Activated CD4-positive, alpha-beta T cell treated with anti-CD3 and anti-CD28 coated beads for 1 hour (primary cell): ENCODE results near the gene ATP6V0B.

Experiments used
- DNase-seq: peaks from one replicate; pipeline ENCODE4 v3.0.0-alpha.2; 2020

Gene ATP6V0B

GRCh38 chr1:43946236-43947060 lies 28.3 kb upstream of the ATP6V0B start, which contains the start of gene IPO13:
TSS of gene IPO13 (plus strand) at chr1:43946950. CDS start at chr1:43947601, 651 bp downstream.
- peak; percentile 91 for DNase-seq

DNA sequence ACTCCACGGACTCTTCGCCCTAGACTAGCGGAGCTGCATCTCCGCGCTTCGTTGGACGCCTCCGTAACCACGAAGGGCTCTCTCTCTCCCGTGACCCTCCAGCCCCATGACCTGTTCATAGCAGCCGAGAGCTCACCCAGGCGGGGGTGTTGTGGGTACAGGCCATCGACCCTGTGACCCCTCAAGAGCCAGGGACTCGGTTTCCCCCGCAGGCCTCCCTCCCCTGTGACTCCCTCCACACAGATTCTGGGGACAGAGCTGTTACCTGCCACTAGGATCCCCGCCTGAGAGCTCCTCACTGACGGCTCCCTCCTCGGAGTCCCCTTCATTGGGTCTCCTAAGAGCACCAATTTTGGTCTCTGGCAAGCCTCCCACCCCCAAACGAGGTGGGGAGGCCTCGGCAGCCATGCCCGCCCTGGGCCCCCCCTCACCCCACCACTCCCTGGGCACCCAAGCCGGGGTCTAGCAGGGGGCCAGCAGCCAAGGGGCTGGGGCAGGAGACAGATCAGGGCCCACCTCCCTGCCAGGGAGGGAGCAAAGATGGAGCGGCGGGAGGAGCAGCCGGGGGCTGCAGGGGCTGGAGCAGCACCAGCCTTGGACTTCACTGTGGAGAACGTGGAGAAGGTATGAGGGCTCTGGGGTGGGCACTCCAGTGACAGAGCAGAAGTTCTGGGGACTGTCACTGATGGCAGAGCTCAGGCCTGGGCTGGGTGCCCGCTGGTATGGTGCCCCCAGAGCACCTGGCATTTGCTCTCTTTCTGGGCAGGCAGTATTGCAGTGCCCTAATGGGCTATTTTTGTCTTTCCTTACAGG lies 27.5 kb upstream of the ATP6V0B start:
- DNase-seq: no peak

- DNase-seq: no peak
These were observed 26.8 kb upstream of the ATP6V0B start for GRCh38 chr1:43947874-43948437.

GRCh38 chr1:43949678-43950077 lies 25.1 kb upstream of the ATP6V0B start:
- no peak for DNase-seq

DNA sequence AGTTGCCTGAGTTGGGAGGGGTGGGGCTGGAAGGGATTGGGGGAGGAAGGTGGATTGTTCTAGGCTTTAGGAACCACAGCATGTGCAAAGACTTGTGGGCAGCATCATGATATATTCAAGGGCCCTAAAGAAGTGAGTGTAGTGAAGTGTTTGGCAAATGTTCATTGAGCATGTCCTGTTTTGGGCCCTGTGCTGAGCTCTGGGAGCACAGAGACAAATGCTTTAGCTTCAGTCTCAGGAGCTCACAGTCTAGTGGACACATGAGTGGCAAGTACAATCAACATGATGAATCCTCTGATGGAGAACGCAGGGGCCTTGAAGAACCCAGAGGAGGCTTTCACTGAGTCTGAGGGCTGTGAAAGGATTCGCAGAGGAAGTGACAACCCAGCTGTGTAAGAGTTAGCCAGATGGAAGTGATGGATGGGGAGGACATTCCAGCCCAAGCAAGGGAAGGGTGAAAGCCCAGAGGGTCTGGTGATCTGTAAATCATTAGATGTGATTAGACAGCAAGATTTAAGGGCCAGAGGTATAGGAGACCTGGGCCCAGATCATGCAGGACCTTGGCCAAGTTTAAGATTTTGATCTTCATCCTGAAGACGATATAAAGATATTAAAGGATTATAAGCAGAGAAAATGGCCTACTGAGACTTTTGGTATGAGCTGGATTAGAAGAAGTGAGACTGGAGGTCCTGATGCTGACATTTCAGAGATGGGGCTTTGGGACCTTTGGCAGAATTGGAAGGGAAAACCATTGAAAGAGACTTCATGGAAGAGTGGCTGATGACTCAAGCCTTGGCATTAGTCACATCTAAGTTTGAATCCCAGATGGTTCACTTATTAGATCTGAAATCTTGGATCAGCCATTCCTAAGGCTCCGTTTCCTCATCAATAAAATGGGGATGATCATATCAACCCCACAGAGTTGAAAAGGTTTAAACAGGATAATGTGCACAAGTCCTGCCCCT lies 23.5 kb upstream of the ATP6V0B start:
- no peak for DNase-seq

- DNase-seq: no peak
These were observed 21.9 kb upstream of the ATP6V0B start for GRCh38 chr1:43952731-43953346.

DNA sequence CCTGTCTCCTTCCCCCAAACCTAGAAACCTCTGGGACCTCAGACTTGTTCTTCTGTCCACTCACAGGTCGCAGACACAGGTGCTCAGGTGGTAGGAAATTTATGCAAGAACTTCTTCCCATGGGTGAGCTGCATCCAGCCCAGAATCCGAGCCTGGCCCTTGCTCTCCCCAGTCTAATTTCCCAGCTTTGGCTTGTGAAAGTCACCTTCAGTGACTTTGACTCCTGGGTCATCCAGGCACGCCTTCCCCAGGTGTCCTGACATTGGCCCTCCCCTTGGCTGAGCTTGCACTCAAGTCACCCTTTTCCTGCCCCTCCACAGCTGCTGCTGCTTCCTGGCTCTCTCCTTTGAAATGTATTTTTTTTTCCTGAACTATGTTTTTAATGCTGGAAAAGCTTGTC lies 21.4 kb upstream of the ATP6V0B start:
- DNase-seq: no peak

DNA sequence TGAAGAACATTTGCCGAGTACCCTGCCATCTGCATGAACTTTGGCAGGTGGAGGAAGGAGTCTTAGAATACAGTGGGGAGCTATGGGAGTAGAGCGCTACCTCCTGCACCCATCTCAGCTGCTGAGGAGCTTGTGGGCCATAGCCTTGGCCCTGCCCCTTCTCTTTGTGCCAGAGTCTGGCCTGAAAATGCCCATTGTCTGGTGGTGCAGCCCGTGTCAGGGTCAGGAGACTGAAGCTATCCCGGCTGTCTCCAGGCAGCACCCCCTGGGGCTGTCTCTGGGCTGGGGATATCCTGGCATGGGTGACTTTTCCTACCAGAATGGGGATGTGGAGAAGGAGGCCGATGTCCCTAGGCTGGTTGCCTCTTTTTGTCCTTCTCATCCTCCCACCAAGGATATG lies 20.7 kb upstream of the ATP6V0B start:
- no peak for DNase-seq

DNA sequence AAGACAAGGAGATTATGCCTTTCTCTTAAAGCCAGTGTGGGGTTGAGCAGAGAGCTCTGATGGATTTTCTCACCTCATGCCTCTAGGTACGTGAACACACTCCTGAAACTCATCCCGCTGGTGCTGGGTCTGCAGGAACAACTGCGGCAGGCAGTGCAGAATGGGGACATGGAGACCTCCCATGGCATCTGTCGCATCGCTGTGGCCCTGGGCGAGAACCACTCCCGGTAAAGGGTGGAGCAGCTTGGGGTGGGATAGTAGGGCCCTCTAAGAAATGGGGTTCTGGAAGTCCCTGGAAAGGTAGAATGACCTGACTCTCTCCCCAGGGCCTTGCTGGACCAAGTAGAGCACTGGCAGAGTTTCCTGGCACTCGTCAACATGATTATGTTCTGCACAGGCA lies 18.5 kb upstream of the ATP6V0B start:
- DNase-seq: no peak

DNA sequence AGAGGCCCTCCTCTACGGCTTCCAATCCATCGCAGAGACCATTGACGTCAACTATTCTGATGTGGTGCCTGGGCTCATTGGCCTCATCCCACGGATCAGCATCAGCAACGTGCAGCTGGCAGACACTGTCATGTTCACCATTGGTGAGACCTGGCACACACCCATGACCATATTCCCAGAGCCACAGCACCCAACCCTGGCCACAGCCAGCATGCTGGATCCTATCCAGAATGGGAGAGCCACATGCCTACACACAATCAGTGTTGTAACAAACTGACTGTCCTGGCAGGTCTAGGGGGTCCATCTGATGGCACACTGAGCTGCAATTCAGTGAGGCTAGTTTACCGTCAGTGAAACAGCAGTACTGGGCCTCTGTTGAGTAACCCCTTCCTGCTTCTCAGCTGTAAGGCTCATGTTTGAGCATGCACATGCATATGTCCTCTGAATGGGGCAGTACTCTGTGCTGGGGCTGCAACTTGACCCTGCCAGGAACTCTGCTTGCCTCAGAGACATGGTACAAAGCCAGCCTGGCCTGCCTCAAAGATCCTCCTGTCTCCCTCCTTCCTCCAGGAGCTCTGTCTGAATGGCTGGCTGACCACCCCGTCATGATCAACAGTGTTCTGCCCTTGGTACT lies 17.2 kb upstream of the ATP6V0B start:
- DNase-seq: no peak

DNA sequence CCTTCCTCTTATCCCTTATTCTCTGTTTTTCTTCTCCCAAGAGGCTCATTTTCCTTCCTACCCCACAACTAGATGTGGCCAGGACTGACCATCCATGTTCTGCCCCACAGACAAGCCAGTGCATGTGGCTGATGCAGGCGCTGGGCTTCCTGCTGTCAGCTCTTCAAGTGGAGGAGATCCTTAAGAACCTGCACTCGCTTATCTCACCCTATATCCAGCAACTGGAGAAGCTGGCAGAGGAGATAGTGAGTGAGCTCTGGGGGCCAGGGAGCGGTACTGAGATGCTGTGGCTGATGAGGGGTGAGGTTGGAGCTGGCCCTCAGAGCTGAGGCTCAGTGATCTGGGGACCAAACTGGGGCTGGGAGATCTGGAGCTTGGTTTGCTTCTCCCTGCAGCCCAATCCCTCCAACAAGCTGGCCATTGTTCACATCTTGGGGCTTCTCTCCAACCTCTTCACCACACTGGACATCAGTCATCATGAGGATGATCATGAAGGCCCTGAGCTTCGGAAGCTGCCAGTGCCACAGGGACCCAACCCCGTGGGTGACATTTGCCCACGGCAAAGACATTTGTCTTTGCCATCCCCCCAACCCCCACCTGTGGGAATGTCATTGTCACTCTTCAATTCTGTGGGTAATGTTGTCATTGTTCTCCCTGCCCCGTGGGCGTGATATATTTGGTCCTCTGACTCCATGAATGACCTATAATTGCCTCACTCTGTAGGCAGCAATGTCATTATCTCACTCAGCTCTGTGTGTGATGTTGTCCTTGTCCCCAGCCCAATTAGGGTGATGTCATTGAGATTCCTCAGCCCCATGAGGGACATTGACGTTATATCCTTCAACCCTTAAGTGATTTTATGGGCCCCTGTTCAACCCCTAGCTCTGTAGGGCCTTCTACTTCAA lies 16.2 kb upstream of the ATP6V0B start:
- no peak for DNase-seq

DNA sequence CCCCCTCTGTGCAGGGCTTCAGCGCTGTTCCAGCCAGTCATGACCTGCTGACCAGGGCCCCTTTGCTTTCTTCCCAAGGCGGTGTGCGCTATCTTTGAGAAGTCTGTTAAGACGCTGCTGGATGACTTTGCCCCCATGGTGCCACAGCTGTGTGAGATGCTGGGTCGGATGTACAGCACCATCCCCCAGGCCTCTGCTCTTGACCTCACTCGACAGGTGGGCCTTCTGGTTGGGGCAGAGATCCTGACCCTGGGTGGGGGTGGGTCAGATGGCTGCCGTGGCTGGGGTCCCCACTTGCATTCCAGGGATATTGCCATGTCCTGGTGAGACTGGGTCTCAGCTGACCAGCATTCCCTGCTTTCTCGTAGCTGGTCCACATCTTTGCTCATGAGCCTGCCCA lies 14.0 kb upstream of the ATP6V0B start:
- DNase-seq: no peak

DNA sequence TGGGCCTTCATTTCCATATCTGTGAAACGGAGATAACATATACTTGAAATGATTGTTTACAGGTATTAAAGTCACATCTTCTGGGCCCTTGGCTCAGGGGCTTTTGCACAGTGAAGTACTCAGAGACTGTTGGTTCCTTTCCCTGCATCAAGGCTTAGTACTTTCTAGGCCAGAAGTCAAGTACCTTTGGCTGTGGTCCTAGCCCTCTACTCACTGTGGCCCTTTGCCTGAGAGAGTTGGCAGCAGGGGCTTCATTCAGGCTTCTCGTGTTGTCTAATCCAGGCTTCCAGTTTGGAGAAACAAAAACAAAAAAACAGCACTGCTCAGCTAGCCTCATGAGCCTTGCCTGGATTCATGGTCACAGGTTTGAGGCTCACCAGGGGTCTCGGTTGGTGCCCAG lies 13.1 kb upstream of the ATP6V0B start:
- DNase-seq: no peak

DNA sequence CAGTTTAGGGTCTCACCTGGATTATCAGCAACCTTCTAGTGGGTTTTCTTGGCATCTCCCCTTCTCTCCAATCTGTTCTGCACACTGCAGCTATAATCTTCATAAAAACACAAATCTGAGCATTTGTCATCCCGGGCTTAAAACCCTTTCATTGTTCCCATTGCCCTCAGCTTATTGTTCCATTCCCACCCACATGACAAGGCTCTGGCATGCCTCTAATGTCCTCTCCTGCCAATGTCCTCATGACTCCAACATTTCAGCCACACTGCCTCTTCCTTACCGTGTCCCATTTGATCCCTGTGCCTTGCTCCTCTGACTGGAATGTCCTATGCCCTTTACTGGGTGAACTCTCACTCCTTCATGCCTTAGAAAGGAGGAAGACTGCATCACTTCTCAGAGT lies 12.4 kb upstream of the ATP6V0B start:
- no peak for DNase-seq

DNA sequence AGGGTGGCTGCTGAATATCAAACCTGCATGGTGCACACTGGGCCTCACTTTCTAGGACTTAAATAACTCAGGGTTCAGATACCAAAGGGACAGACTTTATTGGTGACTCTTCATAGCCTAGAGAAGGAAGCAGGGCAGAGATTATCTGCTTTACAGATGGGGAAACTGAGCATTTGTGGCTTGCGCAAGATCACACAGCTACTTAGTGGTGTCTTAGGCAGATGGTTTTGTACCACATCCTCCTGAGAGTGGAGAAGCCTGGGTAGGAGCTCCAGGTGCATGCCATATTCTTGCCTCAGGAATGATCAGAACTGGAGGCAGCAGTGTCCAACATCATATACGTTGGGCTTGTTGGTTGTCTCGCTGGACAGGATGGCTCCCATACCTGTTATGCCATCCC lies 11.8 kb upstream of the ATP6V0B start:
- DNase-seq: no peak

DNA sequence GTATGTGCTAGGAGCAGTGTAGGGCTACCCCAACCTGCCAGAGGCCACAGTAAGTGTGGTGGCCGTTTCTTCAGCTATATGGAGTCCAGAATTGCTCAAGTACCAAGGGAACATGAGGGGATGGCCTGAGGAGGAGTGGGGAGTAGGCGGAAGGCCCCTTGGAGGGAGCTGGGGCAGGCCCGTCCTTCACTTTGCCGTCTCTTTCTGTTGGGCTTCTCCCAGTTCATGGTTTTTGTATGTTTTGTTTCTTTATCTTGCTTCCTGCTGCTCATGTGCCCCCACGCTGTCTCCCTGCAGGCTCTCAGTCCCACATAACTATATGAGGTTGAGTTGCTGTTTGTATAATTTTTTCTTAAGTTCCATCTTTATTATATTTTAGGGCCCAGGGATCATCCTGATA lies 10.9 kb upstream of the ATP6V0B start:
- no peak for DNase-seq

DNA sequence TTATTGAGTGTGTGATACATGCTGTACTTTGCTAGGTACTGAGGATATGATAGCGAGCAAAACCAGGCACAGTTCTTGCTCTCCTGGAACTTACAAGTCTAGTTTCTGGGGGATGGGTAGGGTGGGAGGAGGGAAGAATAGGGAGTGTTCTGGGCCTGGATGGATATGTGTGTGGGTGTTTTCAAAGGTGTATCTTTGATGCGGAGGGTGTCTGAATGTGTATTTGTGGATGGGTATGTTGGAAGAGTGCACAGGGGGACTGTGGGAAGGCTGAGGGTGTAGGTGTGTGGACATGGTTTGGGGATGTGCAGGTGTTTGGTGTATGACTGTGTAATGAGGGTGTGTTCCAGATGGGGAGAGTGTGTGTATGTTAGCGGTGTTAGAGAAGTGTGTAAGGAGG lies 9.4 kb upstream of the ATP6V0B start:
- DNase-seq: no peak

GRCh38 chr1:43968348-43968948 lies 6.3 kb upstream of the ATP6V0B start:
- DNase-seq: no peak

DNA sequence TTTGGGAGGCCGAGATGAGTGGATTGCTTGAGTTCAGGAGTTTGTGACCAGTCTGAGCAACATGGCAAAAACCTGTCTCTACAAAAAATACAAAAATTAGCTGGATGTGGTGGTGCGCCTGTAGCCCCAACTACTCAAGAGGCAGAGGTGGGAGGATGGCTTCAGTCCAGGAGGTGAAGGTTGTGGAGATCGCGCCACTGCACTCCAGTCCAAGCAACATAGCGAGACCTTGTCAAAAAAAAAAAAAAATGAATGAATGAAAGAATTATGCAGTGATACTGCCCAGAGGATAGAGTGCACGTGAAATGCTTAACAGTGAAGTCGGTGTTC lies 5.4 kb upstream of the ATP6V0B start:
- no peak for DNase-seq

DNA sequence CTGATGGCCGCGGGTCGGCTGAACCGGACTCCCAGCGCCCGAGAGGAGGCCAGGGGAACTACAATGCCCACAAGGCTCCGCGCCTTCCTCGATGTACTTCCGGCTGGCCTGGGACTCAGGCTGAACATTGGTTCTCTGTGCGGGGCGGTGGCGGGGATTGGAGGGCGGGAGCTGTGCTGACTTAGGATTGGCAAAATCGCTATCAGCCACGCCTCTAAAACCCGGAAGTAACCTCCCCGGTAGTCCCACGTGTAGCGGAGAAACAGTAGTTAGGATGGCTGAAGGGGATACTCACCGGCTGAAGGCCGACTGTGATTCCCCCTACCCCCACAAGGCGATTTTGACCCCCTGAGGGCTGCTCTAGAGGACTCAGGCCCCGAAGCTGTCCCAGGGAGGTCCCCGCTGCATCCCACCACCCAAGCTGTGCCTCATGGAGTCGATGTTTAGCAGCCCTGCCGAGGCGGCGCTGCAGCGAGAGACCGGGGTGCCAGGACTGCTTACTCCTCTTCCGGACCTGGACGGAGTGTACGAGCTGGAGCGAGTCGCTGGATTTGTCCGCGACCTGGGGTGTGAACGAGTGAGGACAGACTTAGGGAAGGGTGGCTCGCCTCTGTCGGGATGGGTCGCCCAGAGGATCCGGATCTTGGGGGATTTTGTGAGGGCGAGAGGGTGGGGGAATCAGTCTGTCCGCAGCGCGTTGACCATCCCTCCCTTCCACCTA lies 4.9 kb upstream of the ATP6V0B start, which contains the start of gene DPH2:
TSS of gene DPH2 (plus strand) at position 265 of the 721 bp plus-strand sequence. CDS start at position 431, 166 bp downstream.
- peak; percentile 90 for DNase-seq
